ENCODE data around the gene LRP1B.

Gene LRP1B

DNA sequence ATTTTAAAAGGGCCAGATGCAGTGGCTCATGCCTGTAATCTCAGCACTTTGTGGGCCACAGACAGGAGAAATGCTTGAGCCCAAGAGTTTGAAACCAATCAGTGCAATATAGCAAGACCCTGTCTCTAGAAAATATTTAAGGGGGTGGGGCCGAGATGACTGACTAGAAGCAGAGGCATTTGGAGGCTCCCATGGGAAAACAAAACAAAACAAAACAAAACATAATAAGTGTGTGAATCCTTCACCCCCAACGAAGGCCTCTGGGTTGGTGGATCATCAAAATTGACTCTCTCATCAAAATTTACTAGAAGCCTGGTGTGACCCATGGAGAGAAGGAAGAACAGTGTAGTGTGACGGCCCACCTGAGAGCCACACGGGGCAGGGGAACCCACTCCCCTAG lies 560.9 kb downstream of the LRP1B start:
- no peak for DNase-seq

DNA sequence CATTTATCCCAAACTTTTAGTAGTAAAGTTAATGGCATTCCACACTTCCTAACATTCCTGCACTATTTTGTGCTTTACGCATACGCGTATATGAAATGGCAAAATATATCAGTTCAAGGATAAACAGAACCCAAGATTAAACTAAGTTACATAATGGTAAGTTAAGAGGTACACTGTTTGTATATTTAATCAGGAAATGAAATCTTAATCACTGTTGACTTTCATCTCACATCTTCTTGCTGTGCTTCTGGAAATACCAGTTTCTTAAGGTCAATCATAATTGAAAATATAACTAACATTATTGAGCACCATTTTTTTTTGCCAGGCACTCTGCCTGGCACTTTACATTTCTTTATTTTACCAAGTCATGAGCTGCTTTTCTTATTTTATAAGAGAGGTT lies 565.2 kb downstream of the LRP1B start:
- no peak for DNase-seq

DNA sequence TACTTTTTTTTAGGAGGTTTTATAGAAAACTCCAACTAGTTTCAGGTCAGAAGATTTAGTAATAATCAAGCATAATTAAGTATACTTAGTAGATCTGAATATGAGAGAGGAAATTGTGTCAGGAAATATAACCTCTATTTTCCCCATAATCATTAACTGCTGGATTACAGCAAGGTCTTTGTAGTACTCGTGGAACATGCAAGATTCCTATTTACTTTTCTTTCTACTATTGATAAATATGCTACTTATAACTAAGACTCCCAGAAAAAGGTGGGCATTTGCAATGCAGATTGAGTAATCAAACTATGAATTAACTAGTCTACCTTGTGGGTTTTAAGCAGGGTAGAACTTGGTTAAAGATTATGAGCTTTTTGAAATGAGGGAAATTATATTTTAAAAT lies 570.1 kb downstream of the LRP1B start:
- no peak for DNase-seq

DNA sequence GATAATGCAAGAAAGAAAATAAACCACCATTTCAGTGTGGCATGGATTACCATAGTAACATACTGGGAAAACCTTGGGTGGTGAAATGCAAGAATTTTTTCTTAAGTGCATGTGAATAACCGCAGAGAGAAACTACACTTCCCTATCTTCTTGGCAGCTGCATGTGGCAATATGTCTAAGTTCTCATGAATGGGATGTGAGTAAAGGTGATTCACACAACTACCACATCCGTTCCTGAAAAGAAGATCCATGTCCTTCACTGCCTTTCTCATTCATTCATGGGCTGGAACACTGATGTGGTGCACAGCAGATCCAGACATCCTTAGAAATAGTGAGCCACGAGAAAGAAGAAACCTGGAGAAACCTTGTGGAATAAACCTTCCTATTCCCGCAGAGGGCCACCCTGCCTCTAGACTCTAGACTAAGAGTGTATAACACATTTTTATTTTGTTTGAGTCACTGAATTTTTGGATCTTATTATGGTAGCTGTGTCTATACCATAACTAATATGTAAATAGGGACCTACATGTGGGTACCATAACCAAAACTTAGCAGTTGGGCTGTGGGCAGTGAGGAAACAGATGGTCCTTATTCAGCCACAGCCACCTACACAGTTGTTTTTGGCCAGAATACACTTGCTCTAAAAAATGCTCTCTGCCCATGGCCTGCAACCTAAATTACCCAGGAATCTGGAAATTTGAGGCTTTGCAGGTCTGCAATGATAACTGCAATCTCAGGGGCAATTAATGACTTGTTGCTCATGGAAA lies 573.3 kb downstream of the LRP1B start:
- DNase-seq, result peak; percentile 56 to 91 (median 72)

DNA sequence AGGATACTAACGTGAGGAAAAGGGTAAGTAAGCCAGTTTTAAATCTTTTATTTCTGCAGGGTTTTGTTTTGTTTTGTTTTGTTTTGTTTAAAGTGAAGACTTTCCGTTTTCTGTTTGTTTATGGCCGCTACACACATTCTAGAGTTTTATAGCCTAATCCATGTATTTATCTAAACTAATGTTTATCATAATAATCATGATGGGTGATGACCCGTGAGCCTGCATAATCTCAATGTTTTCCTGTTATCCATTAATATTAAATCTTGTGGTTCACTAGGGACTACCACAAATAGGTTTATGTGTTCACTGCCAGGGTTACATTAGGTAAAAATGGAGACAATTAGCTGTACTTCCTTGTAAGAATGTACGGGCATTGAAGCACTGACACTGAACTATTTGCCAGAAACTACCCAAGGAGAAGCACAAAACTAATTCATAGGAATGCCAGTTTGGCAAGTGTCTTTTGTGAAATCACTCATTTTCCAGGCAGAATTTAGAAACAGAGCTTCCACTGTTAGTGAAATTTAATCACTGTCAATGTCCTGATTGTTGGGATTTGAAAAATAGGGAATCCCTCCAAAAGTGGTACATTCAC lies 574.8 kb downstream of the LRP1B start:
- DNase-seq, result no peak

DNA sequence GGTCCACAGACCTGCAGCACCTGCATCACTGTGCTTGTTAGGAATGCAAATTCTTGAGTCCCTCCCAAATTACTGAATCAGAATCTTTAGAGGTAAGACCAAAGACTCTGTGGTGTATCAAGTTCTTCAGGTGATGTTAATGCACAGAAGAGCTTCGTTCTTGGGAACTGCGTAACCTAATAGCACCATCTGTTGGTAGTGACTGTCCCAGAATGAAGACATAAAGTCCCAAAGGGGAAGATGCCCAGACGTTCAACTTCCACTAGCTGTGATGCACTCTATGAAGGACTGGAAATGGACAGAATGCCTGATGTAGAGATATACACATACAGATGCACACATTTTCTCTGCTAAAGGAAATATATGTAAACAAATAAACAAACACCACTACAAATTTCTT lies 576.0 kb downstream of the LRP1B start:
- peak; percentile 44 to 75 (median 56) for DNase-seq

DNA sequence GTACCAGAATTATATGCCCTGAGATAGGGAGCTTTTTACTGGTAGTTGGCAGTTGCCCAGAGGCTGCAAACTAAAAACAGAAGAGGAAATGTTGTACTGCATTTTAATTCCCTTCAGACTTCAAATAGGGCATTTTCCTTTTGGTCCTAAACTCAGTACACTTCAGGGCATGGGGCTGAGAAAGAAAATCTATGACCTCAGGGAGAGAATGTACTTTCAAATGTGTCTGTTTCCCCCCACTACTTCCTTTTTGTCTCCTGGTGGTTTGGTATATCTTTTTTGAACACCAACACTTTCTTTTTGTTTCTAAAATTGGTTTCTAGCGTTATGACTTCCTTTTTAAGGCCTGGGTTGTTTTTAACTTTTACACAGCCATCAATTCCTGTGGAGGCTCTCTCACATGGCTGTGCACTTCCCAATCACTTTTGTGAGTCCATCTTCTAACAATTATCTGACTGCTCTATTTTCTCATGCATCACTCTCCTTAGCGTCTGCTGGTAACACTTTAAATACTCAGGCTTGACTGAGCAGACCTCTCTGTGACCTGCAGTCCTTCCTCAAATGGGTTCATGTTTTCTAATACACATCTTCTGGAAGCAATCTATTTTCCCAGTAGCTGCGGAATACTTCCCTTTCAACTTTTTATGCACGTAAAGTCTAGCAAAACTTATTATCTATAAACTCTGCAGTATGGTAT lies 596.0 kb downstream of the LRP1B start:
- DNase-seq, result peak in 3 of 4 experiments; percentile 8 to 41 (median 10)

DNA sequence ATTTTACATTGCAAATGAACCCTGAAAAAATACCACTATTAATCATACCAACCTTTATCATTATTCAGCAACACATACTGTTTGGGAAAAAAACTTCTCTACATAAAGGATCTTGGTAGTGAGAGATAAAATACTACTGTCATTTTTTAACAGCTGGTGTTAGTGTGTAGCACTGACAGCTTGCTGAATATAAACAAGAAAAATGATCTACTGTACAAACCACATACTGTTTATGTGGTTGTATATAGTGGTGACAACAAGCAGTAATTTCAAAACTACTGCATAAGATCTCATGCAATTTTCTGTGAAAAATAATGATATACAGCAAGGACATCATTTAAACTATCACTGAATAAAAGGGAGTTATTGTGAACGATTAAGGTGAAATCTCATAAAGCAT lies 601.2 kb downstream of the LRP1B start:
- DNase-seq, result no peak

DNA sequence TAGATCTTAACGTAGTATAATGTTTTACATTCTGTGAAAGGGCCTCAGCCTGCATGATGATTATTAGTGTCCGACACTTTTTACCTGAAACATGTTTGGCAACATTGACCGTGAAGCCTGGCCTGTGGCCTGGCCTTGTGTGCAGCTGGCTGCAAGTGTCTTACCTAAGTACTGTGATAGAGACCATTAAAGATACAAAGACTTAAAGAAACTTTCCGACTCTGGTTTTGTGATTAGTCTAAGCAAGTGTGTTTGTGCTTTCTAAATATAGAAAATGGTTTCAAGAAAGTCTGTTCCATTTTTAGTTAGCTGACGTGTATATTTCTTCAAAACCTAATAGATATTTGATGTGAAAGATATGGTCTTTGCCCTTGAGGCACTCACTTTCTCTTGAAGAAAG lies 601.8 kb downstream of the LRP1B start:
- DNase-seq, result no peak

DNA sequence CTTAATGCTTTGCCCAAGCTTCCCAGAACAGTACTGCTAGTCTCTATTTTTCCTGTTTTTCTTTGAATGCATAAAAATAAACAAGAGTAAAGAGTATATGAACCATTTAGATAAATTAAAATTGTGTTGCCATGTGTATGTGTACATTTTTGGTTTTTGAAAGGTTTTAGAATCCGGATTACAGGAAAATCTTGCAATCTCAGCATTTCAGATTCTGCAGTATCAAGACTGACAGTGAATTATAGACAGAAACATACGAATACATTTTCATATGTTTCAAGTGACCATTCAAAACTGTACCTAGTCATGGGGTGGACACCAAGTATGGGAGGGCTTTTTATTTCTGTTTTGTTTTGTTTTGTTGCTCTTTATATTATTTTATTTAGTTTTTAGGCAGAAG lies 604.1 kb downstream of the LRP1B start:
- DNase-seq, result no peak

DNA sequence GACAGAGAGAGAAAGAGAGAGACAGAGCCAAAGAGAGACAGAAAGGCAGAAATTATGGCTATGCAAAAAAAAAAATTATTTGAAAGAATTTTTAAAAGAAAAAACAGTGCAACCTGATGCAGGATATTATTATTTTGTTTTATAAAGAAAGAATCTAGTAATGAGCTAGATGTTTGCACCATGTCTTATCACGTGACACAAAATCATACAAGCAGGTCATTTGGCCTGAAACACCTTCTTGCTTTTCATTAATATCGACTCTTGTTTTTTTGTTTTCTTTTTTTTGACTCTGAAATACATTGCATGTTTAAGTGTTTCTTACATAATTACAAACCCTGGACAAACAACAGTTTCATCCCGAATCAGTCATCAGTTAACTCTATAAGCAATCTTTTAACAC lies 606.0 kb downstream of the LRP1B start:
- DNase-seq, result no peak

DNA sequence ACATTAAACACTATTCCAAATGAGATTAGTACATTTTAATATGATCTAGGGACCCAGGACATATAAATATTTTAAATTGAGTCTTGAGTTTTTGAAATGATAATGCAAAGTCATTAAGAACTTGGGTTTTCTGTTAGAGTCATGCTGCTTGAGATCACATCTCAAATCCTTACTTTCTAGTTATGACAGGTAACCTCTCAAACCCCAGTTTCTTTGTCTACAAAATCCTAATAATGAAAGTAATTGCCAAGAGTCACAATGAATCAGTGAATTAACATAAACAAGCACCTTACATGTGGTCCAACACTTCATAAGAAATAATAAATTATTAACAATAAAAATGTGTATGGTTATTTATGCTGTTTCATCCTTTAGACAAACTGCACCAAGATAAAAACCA lies 607.6 kb downstream of the LRP1B start:
- no peak for DNase-seq

DNA sequence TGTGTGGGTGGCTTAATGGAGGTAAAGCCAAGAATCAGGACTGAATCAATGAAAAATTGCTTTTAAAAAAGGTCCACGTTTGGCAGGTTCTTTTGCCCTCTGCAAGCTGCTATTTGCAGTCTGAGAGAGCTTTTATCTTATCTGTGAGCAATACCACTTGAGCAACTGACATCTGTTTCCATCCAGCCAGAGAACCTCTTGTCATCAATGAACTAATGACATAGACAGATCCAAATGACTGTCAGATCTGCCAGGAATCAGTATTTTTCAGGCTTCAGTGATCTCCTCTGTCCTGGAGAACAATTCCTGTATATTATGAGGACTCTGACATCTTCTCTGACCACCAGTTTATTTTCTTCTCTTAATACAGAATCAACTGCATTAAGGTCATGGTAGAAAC lies 608.1 kb downstream of the LRP1B start:
- no peak for DNase-seq

DNA sequence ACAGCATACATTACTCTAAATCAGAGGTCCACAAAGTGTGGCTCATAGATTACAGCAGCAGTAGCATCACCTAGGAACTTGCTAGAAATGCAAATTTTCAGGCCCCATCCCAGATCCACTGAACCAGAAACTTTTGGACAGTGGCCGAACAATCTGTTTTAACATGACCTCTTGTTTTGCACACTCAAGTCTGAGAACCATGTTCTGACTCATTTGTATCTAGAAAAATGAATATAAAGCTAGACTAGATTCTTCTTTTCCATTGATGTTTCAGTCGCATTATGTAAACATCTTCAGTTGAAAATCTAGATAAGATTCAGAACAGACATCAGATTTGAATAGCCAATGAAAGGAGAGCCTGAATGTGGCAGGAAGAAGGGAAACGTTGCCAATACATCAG lies 608.8 kb downstream of the LRP1B start:
- DNase-seq, result no peak

DNA sequence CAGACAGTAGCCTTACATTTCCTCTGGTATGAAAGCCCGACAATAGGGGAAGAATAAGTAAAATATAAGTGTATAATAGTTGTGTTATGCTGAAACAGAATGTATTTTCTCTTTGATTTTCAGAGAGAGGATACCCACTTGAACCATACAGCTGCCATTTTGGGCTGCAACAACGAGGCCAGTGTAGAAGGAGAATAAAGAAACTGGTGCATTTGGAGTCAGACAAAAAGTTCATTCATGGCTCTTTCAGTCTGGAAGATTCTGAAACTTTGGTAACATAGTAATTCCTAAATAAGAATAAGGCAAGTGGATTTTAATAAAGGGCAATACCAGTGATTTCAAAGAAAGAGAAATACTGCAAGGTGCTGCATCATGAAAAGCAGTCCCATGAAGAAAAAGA lies 610.9 kb downstream of the LRP1B start:
- DNase-seq, result no peak

DNA sequence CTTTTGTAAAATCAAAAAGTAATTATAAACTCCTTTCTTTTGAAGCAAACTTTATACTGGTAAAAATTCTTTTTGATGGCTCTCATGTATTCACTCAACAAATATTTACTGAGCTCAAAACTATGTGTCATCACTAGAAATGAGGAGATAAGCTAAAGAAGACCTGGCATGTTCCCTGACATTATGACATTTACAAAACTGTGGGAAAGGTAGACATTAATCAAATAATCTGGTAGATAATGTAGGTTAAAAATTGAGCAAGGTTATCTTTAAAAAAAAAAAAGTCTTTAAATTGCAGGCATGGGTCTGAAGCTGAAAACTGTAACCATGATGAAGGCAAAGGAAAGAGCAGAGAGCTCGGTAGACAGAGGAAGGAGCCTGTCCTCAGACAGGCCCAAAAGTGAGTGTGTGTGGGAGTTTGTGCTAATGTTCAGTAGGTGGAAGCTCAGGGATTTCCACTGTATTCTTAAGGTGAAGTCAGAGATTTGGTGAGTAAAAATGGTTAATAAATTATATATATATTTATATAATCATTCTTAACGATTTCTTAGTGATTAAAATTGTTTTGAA lies 612.9 kb downstream of the LRP1B start:
- no peak for DNase-seq

DNA sequence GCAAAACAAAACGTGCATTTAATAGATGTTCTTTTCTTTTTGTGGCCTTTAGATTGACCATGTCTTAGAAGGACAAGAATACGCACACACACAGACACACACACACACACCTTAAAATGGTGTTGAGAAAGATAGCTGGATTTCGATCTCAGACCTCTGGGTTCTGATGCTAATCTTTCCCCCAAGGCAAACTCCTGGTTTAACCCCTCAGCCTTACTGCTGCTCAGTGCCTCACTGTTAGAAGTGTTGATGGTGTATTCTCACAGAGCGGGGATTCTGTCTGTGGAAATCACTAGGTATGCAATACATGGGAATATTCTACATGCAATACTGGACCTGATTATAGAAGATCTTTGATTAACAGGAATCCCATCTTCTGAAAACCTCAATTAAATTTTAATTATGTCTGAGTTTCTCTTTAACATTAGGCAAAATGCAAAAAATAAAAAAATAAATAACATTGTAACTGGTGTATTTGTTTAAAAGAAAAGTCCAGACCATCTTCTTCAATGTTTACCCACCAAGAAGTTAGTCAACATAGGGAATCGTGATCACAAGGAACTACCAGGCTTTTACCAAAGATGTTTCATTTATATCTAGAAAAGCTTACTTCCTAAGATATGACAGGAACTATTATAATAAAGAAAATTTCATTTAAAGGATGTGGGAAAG lies 613.5 kb downstream of the LRP1B start:
- DNase-seq, result no peak

DNA sequence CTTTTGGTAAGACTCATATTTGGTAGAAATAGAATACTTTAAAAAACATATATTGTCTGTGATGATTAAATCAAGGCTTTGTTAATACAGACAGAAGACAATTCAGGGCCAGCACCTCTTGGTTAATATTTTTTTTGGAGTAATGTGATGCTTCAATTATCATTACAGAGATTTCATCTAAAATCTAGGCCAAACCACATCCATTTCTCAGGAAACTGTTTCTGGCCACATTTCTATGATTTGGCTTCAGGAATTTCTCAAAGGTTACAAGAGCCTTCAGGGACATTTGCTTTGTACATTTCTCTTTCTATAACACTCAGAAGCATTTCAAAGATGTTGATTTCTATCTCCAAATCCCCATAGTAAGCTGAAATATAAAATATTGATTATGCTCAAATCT lies 614.9 kb downstream of the LRP1B start:
- DNase-seq, result no peak

DNA sequence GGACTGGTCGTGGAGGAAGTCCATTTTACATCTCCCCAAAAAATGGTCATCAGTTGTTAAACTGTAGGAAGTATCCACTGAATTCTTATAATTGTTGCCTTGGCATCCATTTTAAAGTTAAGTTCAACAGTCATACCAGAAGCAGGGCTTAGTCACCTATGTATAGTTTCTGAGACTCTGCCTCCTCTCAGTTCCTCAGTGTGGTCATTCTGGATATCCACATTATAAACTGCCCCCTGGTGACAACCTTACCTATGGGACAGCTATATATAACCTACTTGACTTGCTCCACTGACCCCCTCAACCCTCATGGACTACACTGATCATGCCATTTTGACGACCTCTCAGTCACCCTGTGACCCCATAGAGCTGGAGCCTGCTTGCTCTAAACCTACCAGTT lies 617.0 kb downstream of the LRP1B start:
- DNase-seq, result no peak

DNA sequence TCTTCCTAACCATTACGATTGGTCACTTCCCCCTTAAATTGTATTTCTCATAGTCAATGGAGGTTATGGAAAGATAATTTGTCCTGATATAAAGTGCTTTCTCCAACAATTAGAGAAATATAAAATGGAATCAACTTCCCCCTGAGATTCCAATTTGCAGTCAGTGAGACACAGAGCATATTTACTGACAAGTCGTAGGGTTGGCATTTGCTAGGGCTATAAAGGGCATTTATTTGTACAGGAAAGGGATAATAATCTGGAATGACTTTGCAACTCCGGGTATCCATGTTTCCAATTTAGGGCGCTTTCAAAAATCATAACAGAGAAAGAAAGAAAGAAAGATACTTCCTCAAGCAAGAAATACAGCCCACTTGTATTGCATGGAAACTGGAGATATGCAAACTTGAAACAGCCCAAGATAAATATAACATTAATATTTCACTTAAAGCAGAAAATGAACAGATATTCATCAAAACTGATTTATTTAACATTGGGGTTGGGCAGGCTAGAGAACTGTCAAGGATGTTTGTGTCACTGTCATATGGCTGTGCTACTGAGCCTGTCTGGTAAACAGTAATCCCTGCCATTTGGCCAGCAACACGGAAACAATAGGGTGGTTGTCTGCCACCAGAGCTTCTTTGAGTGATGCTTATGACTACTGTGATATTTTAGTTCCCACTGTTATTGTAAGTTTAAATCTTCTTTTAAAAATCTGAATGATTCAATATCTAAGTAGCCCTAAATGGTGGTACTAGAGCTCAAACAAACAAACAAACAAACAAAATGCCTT lies 621.8 kb downstream of the LRP1B start:
- DNase-seq, result no peak

DNA sequence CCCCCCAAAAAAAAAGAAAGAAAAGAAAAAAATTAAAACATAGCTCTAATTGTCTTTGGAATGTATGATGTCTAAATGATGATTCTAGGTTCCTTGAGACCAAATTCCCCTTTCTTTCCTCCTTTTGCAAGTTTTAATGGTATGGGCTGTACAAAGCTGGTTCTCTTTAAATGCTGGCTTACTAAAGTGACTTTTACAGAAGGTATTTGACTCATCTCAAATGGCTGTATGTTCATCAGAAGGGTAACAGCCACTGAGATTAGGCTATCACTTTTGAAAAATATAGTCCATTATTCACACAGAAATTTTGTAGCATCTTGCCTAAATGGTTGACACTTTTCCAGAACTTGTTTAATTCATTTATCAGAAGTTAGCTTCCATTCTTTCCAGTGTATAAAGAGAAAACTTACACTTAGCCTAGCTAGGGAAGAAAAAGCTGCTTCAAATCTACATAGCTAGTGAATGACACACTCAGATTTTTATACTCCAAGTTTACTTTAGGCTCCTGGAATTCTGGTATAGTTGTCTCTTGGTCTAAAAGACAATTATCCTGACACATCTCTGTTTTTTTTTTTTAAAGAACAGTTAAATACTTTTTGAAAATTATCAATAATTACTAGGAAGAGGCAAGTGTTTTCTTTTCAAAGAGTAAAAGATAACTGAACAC lies 622.6 kb downstream of the LRP1B start:
- DNase-seq, result no peak

DNA sequence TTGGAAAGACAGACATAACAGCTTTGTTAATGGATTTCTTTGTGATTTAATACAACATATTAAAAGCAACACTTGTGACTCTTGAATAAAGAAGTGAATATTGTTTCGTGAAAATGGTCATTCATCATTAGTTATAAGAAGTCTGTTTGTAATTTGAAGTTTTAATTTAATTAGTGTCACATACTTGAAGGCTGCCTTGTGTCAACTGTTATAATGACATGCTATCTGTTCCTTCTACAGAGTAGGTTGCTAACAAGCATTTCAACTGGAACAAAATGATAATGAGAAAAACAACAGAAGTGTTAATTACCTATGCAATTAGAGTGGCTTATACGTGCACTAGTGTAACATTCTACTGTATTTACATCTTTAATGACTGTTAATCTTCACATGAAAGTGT lies 624.7 kb downstream of the LRP1B start:
- no peak for DNase-seq
